Measurements from ENCODE around the gene PKIG.

GRCh38 chr20:44592366-44592765 is 10.0 kb downstream of the PKIG start:
- TF ChIP-seq POLR2A (IDR thresholded peaks at IDR 0.05; ENCODE audit: low read length) (no peak), GATA1 (IDR thresholded peaks at IDR 0.05; ENCODE audit: low read depth, low read length) (no peak)

Measured in erythroblast (primary cell).